IMR-90 (cell line): ENCODE results near the gene LYSMD4. TPM values are rescaled to one million over a fixed set of nuclear protein-coding genes. Genes with fewer than 3 reads are reported as not detected.

Experiments
- ATAC-seq: fragments of 200-7000 bp; cut with Tn5 transposase; 2 replicates; pipeline ENCODE4 v1.9.1; 2020; ENCODE audit warnings: low read depth, mild to moderate bottlenecking, moderate library complexity
- BruUV-seq: library from RNA; stranded (reverse); fragments of 400-500 nt; replicated peaks from 2 replicates; lab custom pipeline; 2021; lab: Mats Ljungman, UMichigan
- CTCF ChIA-PET: fragments of 300-600 bp; formaldehyde crosslinking; extraction: SDS; loops from one replicate; lab custom pipeline; 2021; ENCODE audit warnings: antibody characterized with exemption; lab: Yijun Ruan, JAX
- POLR2A ChIA-PET: fragments of 300-600 bp; sonication (Branson Sonifier 250); formaldehyde crosslinking; loops from one replicate; lab custom pipeline; 2022; ENCODE audit warnings: antibody characterized with exemption; ENCODE audit not compliant: unreplicated experiment; lab: Charles Lee
- DNase-seq: peaks from one replicate; pipeline ENCODE4 v3.0.0; 2013
- H2AFZ ChIP-seq: replicated peaks from 2 replicates; pipeline ENCODE3; 2013; ENCODE audit warnings: low read length, mild to moderate bottlenecking; ENCODE audit not compliant: poor library complexity
- H2AK5ac ChIP-seq: 2 replicates; pipeline ENCODE4 v1.6.1; 2013; ENCODE audit warnings: low read depth, low read length, inconsistent platforms
- H2AK9ac ChIP-seq: replicated peaks from 2 replicates; pipeline ENCODE3; 2013; ENCODE audit warnings: mild to moderate bottlenecking, low read depth, low read length, moderate library complexity; ENCODE audit not compliant: poor library complexity
- H2BK120ac ChIP-seq: 2 replicates; pipeline ENCODE4 v1.6.1; 2013; ENCODE audit warnings: low read depth, low read length, inconsistent platforms
- H2BK15ac ChIP-seq: 3 replicates; pipeline ENCODE4 v1.6.1; 2013; ENCODE audit warnings: low read depth, low read length, inconsistent platforms
- H2BK20ac ChIP-seq: 2 replicates; pipeline ENCODE4 v1.6.1; 2013; ENCODE audit warnings: low read depth, mild to moderate bottlenecking, inconsistent platforms, low read length, moderate library complexity
- H2BK5ac ChIP-seq: 2 replicates; pipeline ENCODE4 v1.6.1; 2013; ENCODE audit warnings: mild to moderate bottlenecking, low read depth, low read length, inconsistent platforms; ENCODE audit not compliant: poor library complexity, severe bottlenecking
- H3K14ac ChIP-seq: replicated peaks from 2 replicates; pipeline ENCODE4 v1.6.1; 2013; ENCODE audit warnings: low read depth, low read length, inconsistent platforms
- H3K18ac ChIP-seq: 2 replicates; pipeline ENCODE4 v1.6.1; 2013; ENCODE audit warnings: low read depth, low read length, control low read depth
- H3K23ac ChIP-seq: 2 replicates; pipeline ENCODE4 v1.6.1; 2013; ENCODE audit warnings: low read depth, low read length, inconsistent platforms
- H3K27ac ChIP-seq: 2 replicates; pipeline ENCODE4 v1.5.1; 2013; ENCODE audit warnings: mild to moderate bottlenecking, control low read depth, low read length; ENCODE audit not compliant: insufficient read depth
- H3K27me3 ChIP-seq: 2 replicates; pipeline ENCODE4 v1.6.1; 2013; ENCODE audit warnings: low read length; ENCODE audit not compliant: control insufficient read depth, insufficient read depth
- H3K36me3 ChIP-seq: 2 replicates; pipeline ENCODE4 v1.6.1; 2013; ENCODE audit warnings: low read length, mixed read lengths; ENCODE audit not compliant: control insufficient read depth, insufficient read depth
- H3K4ac ChIP-seq: 2 replicates; pipeline ENCODE4 v1.6.1; 2013; ENCODE audit warnings: low read depth, low read length, inconsistent platforms
- H3K4me1 ChIP-seq: 2 replicates; pipeline ENCODE4 v1.6.1; 2013; ENCODE audit warnings: low read length, mixed read lengths; ENCODE audit not compliant: control insufficient read depth, insufficient read depth
- H3K4me2 ChIP-seq: 2 replicates; pipeline ENCODE4 v1.6.1; 2013; ENCODE audit warnings: low read depth, mild to moderate bottlenecking, control low read depth, low read length, moderate library complexity
- H3K4me3 ChIP-seq: 2 replicates; pipeline ENCODE4 v1.5.1; 2013; ENCODE audit warnings: low read depth, mild to moderate bottlenecking, control low read depth, low read length, moderate library complexity; ENCODE audit not compliant: insufficient read depth
- H3K56ac ChIP-seq: 2 replicates; pipeline ENCODE4 v1.6.1; 2013; ENCODE audit warnings: low read length, inconsistent platforms; ENCODE audit not compliant: insufficient read depth; ENCODE audit errors: extremely low read depth
- H3K79me1 ChIP-seq, 2 experiments: 2 replicates each; pipeline ENCODE4 v1.6.1; 2013; ENCODE audit warnings: low read length in 2 of 2, inconsistent platforms in 1 of 2, low read depth in 1 of 2
- H3K9ac ChIP-seq: 2 replicates; pipeline ENCODE4 v1.6.1; 2013; ENCODE audit warnings: low read depth, low read length, control low read depth
- H3K9me1 ChIP-seq: 2 replicates; pipeline ENCODE4 v1.6.1; 2013; ENCODE audit warnings: low read length, inconsistent platforms; ENCODE audit not compliant: insufficient read depth
- H3K9me3 ChIP-seq: 2 replicates; pipeline ENCODE4 v1.6.1; 2013; ENCODE audit warnings: low read length; ENCODE audit not compliant: control insufficient read depth, insufficient read depth
- H4K20me1 ChIP-seq: 2 replicates; pipeline ENCODE4 v1.6.1; 2013; ENCODE audit warnings: low read length, inconsistent platforms; ENCODE audit not compliant: insufficient read depth
- H4K5ac ChIP-seq: 2 replicates; pipeline ENCODE4 v1.6.1; 2013; ENCODE audit warnings: mild to moderate bottlenecking, low read depth, low read length, control low read depth
- H4K8ac ChIP-seq, 2 experiments: 2 replicates each; pipeline ENCODE4 v1.6.1; 2013; ENCODE audit warnings: low read depth in 2 of 2, low read length in 2 of 2, control low read depth in 1 of 2, inconsistent platforms in 1 of 2
- H4K91ac ChIP-seq: 2 replicates; pipeline ENCODE4 v1.6.1; 2013; ENCODE audit warnings: low read depth, low read length, inconsistent platforms; ENCODE audit not compliant: insufficient read depth
- BHLHE40 ChIP-seq: fragments of 150-350 bp; IDR thresholded peaks from 2 replicates; pipeline ENCODE4 v1.6.1; 2016; ENCODE audit warnings: mild to moderate bottlenecking, low read depth, low read length
- CEBPB ChIP-seq: IDR thresholded peaks from 2 replicates; pipeline ENCODE4 v1.6.1; 2012; ENCODE audit warnings: low read depth, low read length, improper control_type of control experiment
- CHD1 ChIP-seq: IDR thresholded peaks from 2 replicates; pipeline ENCODE4 v1.6.1; 2012; ENCODE audit warnings: low read depth, low read length, improper control_type of control experiment
- CTCF ChIP-seq: conservative IDR thresholded peaks from 2 replicates; pipeline ENCODE4 v1.5.1; 2012; ENCODE audit warnings: mild to moderate bottlenecking, low read depth, low read length, improper control_type of control experiment
- FOS ChIP-seq: fragments of 150-350 bp; IDR thresholded peaks from 2 replicates; pipeline ENCODE4 v1.6.1; 2016; ENCODE audit warnings: low read depth, low read length
- MAZ ChIP-seq: IDR thresholded peaks from 2 replicates; pipeline ENCODE4 v1.6.1; 2012; ENCODE audit warnings: low read depth, mild to moderate bottlenecking, low read length, improper control_type of control experiment, moderate library complexity, borderline replicate concordance
- MXI1 ChIP-seq: IDR thresholded peaks from 2 replicates; pipeline ENCODE4 v1.6.1; 2012; ENCODE audit warnings: low read depth, mild to moderate bottlenecking, low read length, moderate library complexity, borderline replicate concordance
- NFE2L2 ChIP-seq: fragments of 150-350 bp; IDR thresholded peaks from 2 replicates; pipeline ENCODE4 v1.6.1; 2016; ENCODE audit warnings: low read depth, mild to moderate bottlenecking, low read length
- POLR2A ChIP-seq: IDR thresholded peaks from 2 replicates; pipeline ENCODE4 v1.6.1; 2012; ENCODE audit warnings: mild to moderate bottlenecking, low read depth, low read length
- RAD21 ChIP-seq: IDR thresholded peaks from 2 replicates; pipeline ENCODE4 v1.6.1; 2012; ENCODE audit warnings: low read length, improper control_type of control experiment
- RCOR1 ChIP-seq: IDR thresholded peaks from 2 replicates; pipeline ENCODE4 v1.6.1; 2012; ENCODE audit warnings: mild to moderate bottlenecking, low read length, improper control_type of control experiment; ENCODE audit not compliant: insufficient replicate concordance
- SMC3 ChIP-seq: fragments of 150-350 bp; IDR thresholded peaks from 2 replicates; pipeline ENCODE4 v1.6.1; 2016; ENCODE audit warnings: low read depth, mild to moderate bottlenecking, antibody characterized with exemption, low read length, moderate library complexity
- USF2 ChIP-seq: fragments of 150-350 bp; IDR thresholded peaks from 2 replicates; pipeline ENCODE4 v1.6.1; 2017; ENCODE audit warnings: mild to moderate bottlenecking, antibody characterized with exemption, low read length, low read depth
- whole genome bisulfite sequencing, 2 experiments: methylation state at CpG; one replicate each; pipeline versions ENCODE4 v1.1.5 to v1.1.7; 2013; ENCODE audit warnings: missing lambda C conversion rate in 2 of 2; ENCODE audit not compliant: insufficient read length in 1 of 2; ENCODE audit errors: extremely low coverage in 2 of 2; 5-methylcytosine and 5-hydroxymethylcytosine counted together
- dilution Hi-C: fragments of 300-500 bp; cut with HindIII; formaldehyde crosslinking; loops from one replicate; pipeline ENCODE4 v1.14.3; 2018; ENCODE audit warnings: low sequenced_read_pairs; ENCODE audit not compliant: unreplicated experiment
- in situ Hi-C: fragments of 300-500 bp; cut with MboI; formaldehyde crosslinking; loops from 3 replicates; pipeline ENCODE4 v1.14.3; 2019; ENCODE audit warnings: low sequenced_read_pairs, inconsistent platforms, mixed read lengths
- intact Hi-C: fragments of 100-400 bp; cut with micrococcal nuclease; formaldehyde crosslinking; loops from 2 replicates; pipeline ENCODE4 v1.10.0; 2022
- polyA plus RNA-seq, 3 experiments: library from polyadenylated mRNA; depleted of rRNA; stranded (reverse); fragments of >200 nt; gene quantifications; 2 replicates each; pipeline ENCODE4 v1.2.3, GENCODE V29; 2012; ENCODE audit warnings: low replicate concordance in 1 of 3
- total RNA-seq: library from RNA; depleted of rRNA; stranded (reverse); fragments of >200 nt; gene quantifications from 2 replicates; pipeline ENCODE4 v1.2.3, GENCODE V29; 2012

Gene LYSMD4
- total and polyA plus RNA-seq, 2 of the 4 experiments (the other 2 are of a cell fraction), result 4.5 to 5.0 TPM

GRCh38 chr15:99708563-99708962, 24.7 kb downstream of the LYSMD4 start (continued):
- TF ChIP-seq FOS, result peak; percentile 57

- Histone ChIP-seq H4K91ac (no peak overlapping the region), H2AFZ (no peak overlapping the region), H2BK15ac (no peak overlapping the region; the same call in 2 of the 3 replicates), H3K9me1 (peaks cover 8% of the 10 kb centered on the region), H4K8ac (peak overlapping the region in 1 of 2 experiments; percentile 8; a peak in 1 of 4 replicates), H3K23ac (peak overlapping the region; percentile 16; the same call in 1 of the 2 replicates), H3K9me3 (no peaks in the 10 kb centered on the region), H2BK120ac (no peak overlapping the region), H3K27ac (no peak overlapping the region), H3K36me3 (peaks cover 24% of the 10 kb centered on the region), H2AK9ac (no peak overlapping the region), H3K4ac (peak overlapping the region; percentile 13; the same call in 1 of the 2 replicates), H3K56ac (no peak overlapping the region), H3K9ac (no peak overlapping the region; the same call in 1 of the 2 replicates), H2AK5ac (no peak overlapping the region; the same call in 1 of the 2 replicates), H3K18ac (peak overlapping the region; percentile 7; the same call in 1 of the 2 replicates), H4K5ac (no peak overlapping the region), H3K4me2 (peak overlapping the region; percentile 32; the same call in 1 of the 2 replicates), H3K79me1 (peaks cover 2 to 17% of the 10 kb centered on the region in 2 experiments; a peak in 2 of 4 replicates), H4K20me1 (peaks cover 6% of the 10 kb centered on the region; the same call in 1 of the 2 replicates), H3K4me3 (no peak overlapping the region), H2BK20ac (peak overlapping the region; percentile 35), H3K14ac (peak overlapping the region; percentile 63), H3K27me3 (no peaks in the 10 kb centered on the region), H2BK5ac (no peak overlapping the region), H3K4me1 (peaks cover 15% of the 10 kb centered on the region)
- DNase-seq (peak; percentile 72), ATAC-seq (no peak)
- CTCF ChIA-PET, result interaction anchor here (0.8 to 2.2 kb wide), 5 partner anchors 49 to 435 kb away, joined by 3 to 9 read pairs (median 3); no protein-coding TSS in a partner anchor
- in situ Hi-C loops (loop anchor here (5.0 kb wide), 1 partner anchor 425 kb away; no protein-coding TSS in a partner anchor), dilution Hi-C loops (no loop called here), intact Hi-C loops (loop anchor here (2.0 kb wide), 1 partner anchor 47 kb away; no protein-coding TSS in a partner anchor)
- POLR2A ChIA-PET, result no interaction called here
- WGBS, 2 experiments, result 100% methylated on average over 2 of the region's 11 CpGs; no CpG with 5 or more reads in 1 of the 2 experiments
- no TSS peak for BruUV-seq
- TF ChIP-seq MXI1 (no peak), RCOR1 (no peak), CEBPB (no peak), MAZ (no peak), SMC3 (no peak), USF2 (no peak), RAD21 (no peak), NFE2L2 (no peak), BHLHE40 (no peak), FOS (no peak), CHD1 (no peak), POLR2A (no peak), CTCF (no peak)
Observed at GRCh38 chr15:99707473-99708270, 25.6 kb downstream of the LYSMD4 start.
